Muscle of back (tissue), 11 donors: ENCODE measurements around the gene GCH1. TPM values are rescaled to one million over a fixed set of nuclear protein-coding genes. Genes with fewer than 3 reads are reported as not detected.

Experiments
- DNase-seq, 3 donors: peaks; one replicate each; pipeline versions ENCODE4 v3.0.0 to v3.0.0-alpha.2; 2013
- polyA plus RNA-seq, 10 donors: library from polyadenylated mRNA; unstranded; fragments of 120-200 nt; gene quantifications; one replicate each; pipeline ENCODE4 v1.2.1, GENCODE V29; 2013; ENCODE audit not compliant: insufficient read length in 10 of 10

GCH1 gene
- polyA plus RNA-seq, 10 donors: 3.5 to 6.8 (median 4.5) TPM

DNA sequence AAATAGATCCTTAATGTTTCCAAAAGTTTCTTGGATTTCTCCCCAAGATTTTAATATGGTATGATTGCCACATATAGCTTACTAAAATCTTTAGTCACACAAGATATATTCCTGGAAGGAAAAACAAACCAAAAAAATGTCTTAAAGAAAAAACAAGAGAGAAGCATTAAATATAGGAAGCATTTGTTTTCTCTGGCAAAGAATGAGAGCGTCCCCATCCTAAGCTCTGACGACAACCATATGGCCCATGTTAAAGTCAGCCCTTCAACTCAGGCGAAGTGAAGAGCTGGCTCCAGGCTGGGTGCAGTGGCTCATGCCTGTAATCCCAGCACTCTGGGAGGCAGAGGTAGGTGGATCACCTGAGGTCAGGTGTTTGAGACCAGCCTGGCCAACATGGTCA is 35.6 kb downstream of the GCH1 start:
- peak in 2 of 3 donors; percentile 40 to 57 for DNase-seq

- DNase-seq: no peak
Measured at GRCh38 chr14:54866588-54866987, 36.0 kb downstream of the GCH1 start.

GRCh38 chr14:54864526-54864925 is 38.1 kb downstream of the GCH1 start:
- DNase-seq: no peak

DNA sequence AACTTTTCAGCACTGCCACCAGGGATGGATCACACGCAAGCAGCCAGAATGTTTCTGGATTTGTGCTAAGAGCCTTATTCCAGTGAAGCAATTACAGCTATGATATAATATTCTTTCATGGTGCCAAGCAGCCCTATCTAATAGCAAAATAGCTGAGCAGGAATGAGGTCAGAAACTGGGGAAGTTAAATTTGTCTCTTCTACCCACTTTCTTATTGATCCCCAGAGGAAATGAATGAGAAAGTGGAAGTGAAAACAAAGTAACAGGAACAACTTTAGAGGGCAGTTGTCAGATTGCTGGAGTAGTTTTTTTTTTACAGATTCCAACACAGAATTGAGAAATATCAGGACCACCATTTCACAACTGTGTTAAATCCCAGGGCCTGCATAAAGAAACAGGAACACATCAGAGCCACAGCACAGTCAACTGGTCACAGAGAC is 44.8 kb downstream of the GCH1 start:
- DNase-seq: peak in 2 of 3 donors; percentile 46 to 68

DNA sequence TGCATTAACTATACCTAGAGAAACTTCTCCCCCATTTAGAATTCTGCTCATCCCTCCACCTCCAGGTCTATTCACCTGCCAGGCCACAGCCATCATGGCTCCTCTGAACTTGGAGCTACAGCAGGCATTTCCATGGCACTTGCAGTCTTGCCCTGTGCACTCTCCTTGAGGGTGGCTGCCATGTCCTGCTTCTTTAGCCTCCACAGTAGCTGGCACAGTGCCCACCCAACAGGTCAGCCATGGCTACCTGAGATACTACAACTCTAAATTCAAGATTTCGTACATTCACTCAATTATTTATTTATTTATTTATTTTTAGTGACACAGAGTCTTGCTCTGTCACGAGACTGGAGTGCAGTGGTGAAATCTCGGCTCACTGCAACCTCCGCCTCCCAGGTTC is 46.5 kb downstream of the GCH1 start:
- no peak for DNase-seq

- DNase-seq: no peak
Measured at GRCh38 chr14:54854181-54854580, 48.4 kb downstream of the GCH1 start.

DNA sequence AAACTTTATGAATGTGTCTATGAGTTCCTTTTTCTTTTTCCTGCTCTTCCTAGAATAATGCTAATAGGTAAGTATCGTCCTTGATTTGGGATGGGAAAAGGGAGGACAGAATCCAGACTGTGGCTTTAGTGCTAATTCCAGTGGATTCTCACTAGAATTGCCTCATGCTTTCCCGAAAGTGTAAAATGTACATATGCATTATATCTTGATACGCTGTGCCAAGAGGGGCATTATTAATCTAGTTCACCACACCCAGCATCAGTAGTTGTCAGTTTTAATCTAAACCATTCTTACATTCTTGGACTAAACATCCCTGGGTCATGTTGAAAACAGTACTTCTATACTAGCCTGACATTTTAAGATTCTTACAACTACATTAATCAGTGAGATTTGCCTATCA is 49.3 kb downstream of the GCH1 start:
- no peak for DNase-seq

- DNase-seq: no peak
Measured at GRCh38 chr14:54852215-54852614, 50.4 kb downstream of the GCH1 start.

DNA sequence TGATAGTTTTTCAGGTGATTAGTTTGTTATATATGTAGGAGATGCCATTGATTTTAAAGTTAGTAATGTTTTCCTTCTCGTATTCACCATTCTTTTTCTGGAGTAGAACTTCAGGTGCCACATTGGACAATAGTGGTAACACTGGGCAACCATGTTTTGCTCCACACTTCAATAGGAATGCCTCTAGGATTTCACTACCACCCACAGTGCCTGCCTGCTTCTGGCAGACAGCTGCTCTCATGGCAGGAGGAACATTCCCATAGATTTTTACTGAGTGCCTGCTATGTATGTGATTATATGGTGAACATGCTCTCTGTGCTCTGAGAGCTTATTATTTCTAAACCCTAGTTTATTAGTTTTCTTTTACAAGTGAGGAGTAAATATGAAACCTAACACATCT is 53.7 kb downstream of the GCH1 start:
- no peak for DNase-seq

- DNase-seq: no peak
Measured at GRCh38 chr14:54845641-54846040, 57.0 kb downstream of the GCH1 start.

- DNase-seq: no peak
Measured at GRCh38 chr14:54844479-54844878, 58.1 kb downstream of the GCH1 start.

DNA sequence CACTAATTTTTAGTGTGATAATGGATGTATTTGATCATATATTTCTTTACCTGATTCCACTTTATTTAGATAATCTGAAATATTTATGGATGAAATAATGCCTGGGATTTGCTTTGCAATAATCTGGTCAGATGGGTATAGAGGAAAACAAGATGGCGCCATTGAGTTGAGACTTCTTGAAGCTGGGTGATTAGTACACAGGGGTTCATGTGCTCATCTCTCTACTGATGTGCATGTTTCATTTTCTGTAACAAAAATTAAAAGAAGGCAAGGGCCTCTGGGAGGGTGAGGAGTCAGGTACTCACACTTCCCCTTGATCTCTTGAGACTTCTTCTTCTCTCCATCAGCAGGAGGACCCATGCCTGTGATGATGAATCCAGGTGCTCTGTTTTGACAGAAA is 61.8 kb downstream of the GCH1 start:
- no peak for DNase-seq

DNA sequence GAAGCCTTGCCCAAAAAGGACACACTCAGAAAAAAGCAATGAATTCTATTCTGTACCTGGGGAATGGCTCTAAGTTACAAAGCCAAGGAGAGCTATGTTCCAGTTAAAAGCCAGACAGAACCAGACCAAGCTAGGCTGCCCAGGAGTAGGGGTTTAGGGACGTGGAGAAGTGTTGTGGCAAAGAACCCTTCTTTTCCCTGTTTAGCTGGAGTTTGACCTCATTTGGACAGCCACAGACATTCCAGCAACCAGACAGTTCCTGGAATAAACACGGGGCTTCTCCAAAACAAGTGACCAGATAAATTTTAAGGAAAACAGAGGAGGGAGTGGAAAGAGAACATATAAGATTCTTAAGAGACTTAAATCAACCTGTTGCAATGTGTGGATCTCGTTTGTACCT is 62.3 kb downstream of the GCH1 start:
- DNase-seq: peak in 1 of 3 donors; percentile 34

DNA sequence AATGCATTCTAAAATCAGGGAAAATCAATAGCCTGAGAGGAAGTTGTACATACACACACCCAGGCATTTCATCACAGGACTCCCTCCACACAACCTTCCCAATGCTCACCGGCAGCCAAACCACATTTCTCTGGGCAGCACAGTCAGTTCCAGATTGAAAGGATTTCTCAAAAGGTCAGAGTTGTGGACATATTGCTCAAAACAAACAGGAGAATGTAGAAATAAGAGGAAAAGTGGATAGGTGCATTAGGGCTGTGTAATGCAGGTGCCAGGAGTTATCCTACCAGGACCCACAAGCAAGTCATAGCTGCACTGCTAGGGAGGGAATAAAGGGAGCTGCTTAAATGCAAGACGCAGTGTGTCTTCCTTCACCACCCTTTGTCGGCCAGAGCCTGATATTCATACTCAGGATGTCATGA is 62.9 kb downstream of the GCH1 start:
- peak in 1 of 3 donors; percentile 44 for DNase-seq

- no peak for DNase-seq
Measured at GRCh38 chr14:54838931-54839512, 63.6 kb downstream of the GCH1 start.

DNA sequence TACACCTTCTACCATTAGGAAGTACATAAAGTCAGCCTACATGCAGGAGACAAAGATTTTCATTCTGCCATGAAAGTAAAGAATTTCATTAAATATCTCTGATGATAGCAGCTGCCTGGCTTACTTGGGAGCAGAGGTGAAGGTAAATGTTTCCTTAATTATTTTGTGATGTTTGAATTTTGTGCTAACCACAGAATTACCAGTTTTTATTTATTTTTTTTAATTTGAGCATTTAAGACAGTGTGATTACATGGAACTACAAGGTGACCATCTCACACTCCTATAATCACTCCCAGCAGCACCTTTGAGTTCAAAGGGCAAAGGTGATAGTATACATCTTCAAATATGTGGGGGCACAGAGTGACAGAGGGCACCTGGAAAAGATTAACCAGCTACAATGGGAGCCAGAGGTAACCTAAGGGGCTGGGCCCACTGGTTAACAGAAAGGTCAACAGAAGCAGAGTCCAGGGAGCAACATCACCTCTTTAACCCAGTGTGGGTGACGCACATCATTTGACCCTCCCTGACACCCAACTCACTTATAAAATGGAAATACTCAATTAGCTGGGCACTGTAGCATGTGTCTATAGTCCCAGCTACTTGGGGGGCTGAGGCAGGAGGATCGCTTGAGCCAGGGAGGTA is 65.0 kb downstream of the GCH1 start:
- no peak for DNase-seq

GRCh38 chr14:54836231-54836630 is 66.4 kb downstream of the GCH1 start:
- no peak for DNase-seq

- no peak for DNase-seq
Measured at GRCh38 chr14:54834727-54835126, 67.9 kb downstream of the GCH1 start.

- peak in 1 of 3 donors; percentile 34 for DNase-seq
Measured at GRCh38 chr14:54834081-54834480, 68.5 kb downstream of the GCH1 start.

DNA sequence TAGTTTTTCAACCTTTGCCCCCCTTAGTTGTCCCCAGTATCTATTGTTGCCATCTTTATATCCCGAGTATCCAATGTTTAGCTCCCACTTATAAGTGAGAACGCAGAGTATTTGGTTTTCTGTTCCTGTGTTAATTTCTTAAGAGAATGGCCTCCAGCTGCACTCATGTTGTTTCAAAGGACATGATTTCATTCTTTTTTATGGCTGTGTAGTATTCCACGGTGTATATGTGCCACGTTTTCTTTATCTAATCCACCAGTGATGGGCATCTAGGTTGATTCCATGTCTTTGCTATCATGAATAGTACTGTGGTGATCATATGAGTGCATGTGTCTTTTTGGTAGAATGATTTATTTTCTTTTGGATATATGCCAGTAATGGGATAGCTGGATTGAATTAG is 72.0 kb downstream of the GCH1 start:
- no peak for DNase-seq

GRCh38 chr14:54829486-54830224 is 73.0 kb downstream of the GCH1 start:
- no peak for DNase-seq

GRCh38 chr14:54828037-54828436 is 74.6 kb downstream of the GCH1 start:
- DNase-seq: no peak
